PC-3 (cell line): ENCODE data around the gene PIGX. TPM values are rescaled to one million over a fixed set of nuclear protein-coding genes. Genes with fewer than 3 reads are reported as not detected.

ENCODE experiments used
- ATAC-seq: fragments of 200-7000 bp; cut with Tn5 transposase; 2 replicates; pipeline ENCODE4 v1.9.1; 2020; ENCODE audit warnings: mild to moderate bottlenecking, moderate library complexity
- BruUV-seq: library from RNA; stranded (reverse); fragments of 400-500 nt; replicated peaks from 2 replicates; lab custom pipeline; 2021; lab: Mats Ljungman, UMichigan
- CTCF ChIA-PET: fragments of 300-600 bp; sonication (Branson Sonifier 250); formaldehyde crosslinking; loops from one replicate; lab custom pipeline; 2022; ENCODE audit warnings: antibody characterized with exemption; lab: Charles Lee
- POLR2A ChIA-PET: fragments of 300-600 bp; sonication (Branson Sonifier 250); formaldehyde crosslinking; loops from one replicate; lab custom pipeline; 2022; ENCODE audit warnings: antibody characterized with exemption; ENCODE audit not compliant: unreplicated experiment; lab: Charles Lee
- DNase-seq: peaks from one replicate; pipeline ENCODE4 v3.0.0-alpha.2; 2015
- H2AFZ ChIP-seq: fragments of 300-600 bp; sonication (generic); 2 replicates; pipeline ENCODE4 v1.6.0; 2016; ENCODE audit warnings: antibody characterized with exemption, low read length
- H3F3A ChIP-seq: fragments of 300-600 bp; sonication (generic); one replicate; pipeline ENCODE4 v1.6.0; 2017; ENCODE audit warnings: antibody characterized with exemption, low read length, control low read depth, mild to moderate bottlenecking; ENCODE audit not compliant: unreplicated experiment
- H3K27ac ChIP-seq: fragments of 300-600 bp; sonication (generic); 2 replicates; pipeline ENCODE4 v1.5.1; 2016; ENCODE audit warnings: mild to moderate bottlenecking, low read length
- H3K27me3 ChIP-seq: fragments of 300-600 bp; sonication (generic); 2 replicates; pipeline ENCODE4 v1.6.1; 2016; ENCODE audit warnings: low read length, mixed read lengths
- H3K36me3 ChIP-seq: fragments of 300-600 bp; sonication (generic); 2 replicates; pipeline ENCODE4 v1.6.1; 2016; ENCODE audit warnings: low read depth, mixed run types, low read length, mixed read lengths
- H3K4me1 ChIP-seq: fragments of 300-600 bp; sonication (generic); 2 replicates; pipeline ENCODE4 v1.5.1; 2016; ENCODE audit warnings: low read length; ENCODE audit not compliant: insufficient read depth
- H3K4me2 ChIP-seq: fragments of 300-600 bp; sonication (generic); 2 replicates; pipeline ENCODE4 v1.6.0; 2016; ENCODE audit warnings: low read length
- H3K4me3 ChIP-seq: fragments of 300-600 bp; sonication (generic); 2 replicates; pipeline ENCODE4 v1.5.1; 2016; ENCODE audit warnings: mild to moderate bottlenecking, low read length, mixed read lengths
- H3K79me2 ChIP-seq: fragments of 300-600 bp; sonication (generic); 2 replicates; pipeline ENCODE4 v1.6.1; 2017; ENCODE audit warnings: low read length, mixed read lengths
- H3K9ac ChIP-seq: fragments of 300-600 bp; sonication (generic); 2 replicates; pipeline ENCODE4 v1.6.0; 2016; ENCODE audit warnings: mild to moderate bottlenecking, low read length
- H3K9me2 ChIP-seq: fragments of 300-600 bp; sonication (generic); replicated peaks from 2 replicates; pipeline ENCODE4 v1.6.1; 2016; ENCODE audit warnings: mixed run types, low read length, mixed read lengths
- H3K9me3 ChIP-seq: fragments of 300-600 bp; sonication (generic); 2 replicates; pipeline ENCODE4 v1.6.1; 2016; ENCODE audit warnings: low read length, mixed read lengths
- H4K20me1 ChIP-seq: fragments of 300-600 bp; sonication (generic); 2 replicates; pipeline ENCODE4 v1.6.1; 2016; ENCODE audit warnings: low read length, mixed read lengths
- EZH2 ChIP-seq: fragments of 300-600 bp; sonication (generic); IDR thresholded peaks from one replicate; pipeline ENCODE4 v1.6.1; 2017; ENCODE audit warnings: antibody characterized with exemption, mild to moderate bottlenecking, low read length; ENCODE audit not compliant: unreplicated experiment
- EZH2phosphoT487 ChIP-seq: fragments of 300-600 bp; sonication (generic); IDR thresholded peaks from 2 replicates; pipeline ENCODE4 v1.6.1; 2018; ENCODE audit warnings: mild to moderate bottlenecking, antibody characterized with exemption, low read length, borderline replicate concordance
- intact Hi-C: fragments of 100-400 bp; cut with micrococcal nuclease; formaldehyde crosslinking; loops from 2 replicates; pipeline ENCODE4 v1.9.0; 2023
- total RNA-seq: library from RNA; depleted of rRNA; stranded (reverse); fragments of >200 nt; gene quantifications from 2 replicates; pipeline ENCODE4 v1.2.3, GENCODE V29; 2014
- TF ChIP-seq, protein P1 (sequence below): fragments of 300-600 bp; sonication (generic); conservative IDR thresholded peaks from 2 replicates; pipeline ENCODE4 v1.5.1; 2017; ENCODE audit warnings: antibody characterized with exemption, low read depth, mild to moderate bottlenecking, low read length

The PIGX gene
- total RNA-seq, 1 experiment from 2014 or later, result 22.5 TPM

DNA sequence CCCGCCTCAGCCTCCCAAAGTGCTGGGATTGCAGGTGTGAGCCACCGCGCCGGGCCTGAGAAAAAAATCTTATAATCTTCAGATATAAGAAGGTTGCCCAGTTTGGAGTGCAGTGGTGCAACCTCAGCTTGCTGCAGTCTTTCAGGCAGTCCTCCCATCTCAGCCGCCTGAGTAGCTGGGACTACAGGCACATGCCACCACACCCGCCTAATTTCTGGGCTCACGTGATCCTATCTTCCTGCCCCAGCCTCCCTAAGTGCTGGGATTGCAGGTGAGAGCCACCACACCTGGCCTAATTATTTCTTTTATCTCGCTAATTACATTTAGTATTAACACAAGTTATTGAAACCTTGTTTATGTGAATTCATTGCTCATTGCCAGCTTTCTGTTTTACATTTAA lies 41.0 kb downstream of the PIGX start:
- no peak overlapping the region for H3K27ac ChIP-seq
- H3K9ac ChIP-seq, result no peak overlapping the region
- H4K20me1 ChIP-seq, result peaks cover 13% of the 10 kb centered on the region; the same call in 1 of the 2 replicates
- DNase-seq (no peak), ATAC-seq (no peak)
- intact Hi-C loops, result no loop called here
- TF ChIP-seq EZH2phosphoT487, result no peak
- TF ChIP-seq, protein P1, sequence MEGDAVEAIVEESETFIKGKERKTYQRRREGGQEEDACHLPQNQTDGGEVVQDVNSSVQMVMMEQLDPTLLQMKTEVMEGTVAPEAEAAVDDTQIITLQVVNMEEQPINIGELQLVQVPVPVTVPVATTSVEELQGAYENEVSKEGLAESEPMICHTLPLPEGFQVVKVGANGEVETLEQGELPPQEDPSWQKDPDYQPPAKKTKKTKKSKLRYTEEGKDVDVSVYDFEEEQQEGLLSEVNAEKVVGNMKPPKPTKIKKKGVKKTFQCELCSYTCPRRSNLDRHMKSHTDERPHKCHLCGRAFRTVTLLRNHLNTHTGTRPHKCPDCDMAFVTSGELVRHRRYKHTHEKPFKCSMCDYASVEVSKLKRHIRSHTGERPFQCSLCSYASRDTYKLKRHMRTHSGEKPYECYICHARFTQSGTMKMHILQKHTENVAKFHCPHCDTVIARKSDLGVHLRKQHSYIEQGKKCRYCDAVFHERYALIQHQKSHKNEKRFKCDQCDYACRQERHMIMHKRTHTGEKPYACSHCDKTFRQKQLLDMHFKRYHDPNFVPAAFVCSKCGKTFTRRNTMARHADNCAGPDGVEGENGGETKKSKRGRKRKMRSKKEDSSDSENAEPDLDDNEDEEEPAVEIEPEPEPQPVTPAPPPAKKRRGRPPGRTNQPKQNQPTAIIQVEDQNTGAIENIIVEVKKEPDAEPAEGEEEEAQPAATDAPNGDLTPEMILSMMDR, result no peak
- TF ChIP-seq EZH2, result no peak
- no peaks in the 10 kb centered on the region for H3F3A ChIP-seq
- ChIA-PET POLR2A (no interaction called here), CTCF (no interaction called here)
- no peak overlapping the region for H2AFZ ChIP-seq
- peaks cover 50% of the 10 kb centered on the region for H3K36me3 ChIP-seq
- H3K4me1 ChIP-seq, result no peaks in the 10 kb centered on the region; the same call in 1 of the 2 replicates
- no peak overlapping the region for H3K4me3 ChIP-seq
- H3K4me2 ChIP-seq, result no peak overlapping the region
- H3K9me3 ChIP-seq, result no peaks in the 10 kb centered on the region; the same call in 1 of the 2 replicates
- H3K27me3 ChIP-seq, result no peaks in the 10 kb centered on the region
- no peaks in the 10 kb centered on the region for H3K9me2 ChIP-seq
- BruUV-seq, result no TSS peak
- H3K79me2 ChIP-seq, result peaks cover 86% of the 10 kb centered on the region

DNA sequence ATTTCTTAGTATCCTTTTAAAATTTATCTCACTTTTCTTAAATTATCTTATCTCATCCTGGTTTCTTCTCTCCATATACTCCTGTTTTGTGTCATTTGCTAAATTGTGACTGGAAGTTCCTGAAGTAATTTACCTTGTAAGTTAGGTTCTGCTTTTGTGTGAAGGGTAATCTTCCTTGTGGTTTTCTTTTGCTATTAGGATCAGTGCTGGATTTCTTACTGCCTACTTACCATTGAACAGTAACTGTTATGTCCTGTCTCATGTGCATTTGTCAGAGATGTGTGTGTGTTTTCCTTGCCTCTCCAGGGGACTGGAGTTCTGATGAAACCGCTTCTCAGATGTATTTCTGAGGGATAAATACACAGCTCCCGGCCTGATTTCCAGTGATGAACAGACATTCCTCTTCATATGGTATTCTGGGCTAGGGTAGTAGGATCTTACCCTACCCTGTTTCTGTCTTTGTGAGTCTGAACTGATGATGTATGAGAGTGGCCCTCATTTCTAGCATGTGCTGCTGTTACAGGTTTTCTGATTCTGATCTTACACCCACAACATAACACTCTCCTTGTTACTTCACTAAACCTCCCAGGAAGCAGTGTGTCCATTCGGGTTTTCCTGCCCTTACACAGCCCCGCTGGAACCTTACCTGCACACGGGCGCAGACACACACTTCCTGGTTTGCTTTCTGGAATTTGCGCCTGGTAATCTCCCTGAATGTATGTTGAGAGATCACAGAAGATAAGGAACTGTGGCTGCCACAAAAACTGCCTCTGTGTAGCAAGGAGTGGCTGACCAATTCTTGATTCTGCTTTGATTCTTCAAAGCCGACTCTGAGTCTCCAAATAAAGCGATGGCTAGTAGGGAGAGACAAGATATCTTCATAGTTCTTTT lies 42.2 kb downstream of the PIGX start:
- DNase-seq (no peak), ATAC-seq (no peak)
- H3K9me3 ChIP-seq, result no peaks in the 10 kb centered on the region; the same call in 1 of the 2 replicates
- intact Hi-C loops, result no loop called here
- BruUV-seq, result no TSS peak
- no peak overlapping the region for H3K27ac ChIP-seq
- H3K9me2 ChIP-seq, result no peaks in the 10 kb centered on the region
- TF ChIP-seq EZH2 (no peak), EZH2phosphoT487 (no peak)
- TF ChIP-seq, protein P1, result no peak
- no peak overlapping the region for H2AFZ ChIP-seq
- no peaks in the 10 kb centered on the region for H3K27me3 ChIP-seq
- no peak overlapping the region for H3K4me3 ChIP-seq
- no peaks in the 10 kb centered on the region; the same call in 1 of the 2 replicates for H3K4me1 ChIP-seq
- ChIA-PET CTCF (no interaction called here), POLR2A (no interaction called here)
- no peak overlapping the region for H3K9ac ChIP-seq
- peaks cover 40% of the 10 kb centered on the region for H3K36me3 ChIP-seq
- H3F3A ChIP-seq, result no peaks in the 10 kb centered on the region
- peaks cover 8% of the 10 kb centered on the region; the same call in 1 of the 2 replicates for H4K20me1 ChIP-seq
- H3K4me2 ChIP-seq, result no peak overlapping the region
- peaks cover 85% of the 10 kb centered on the region for H3K79me2 ChIP-seq

GRCh38 chr3:196756732-196757131 lies 44.6 kb downstream of the PIGX start:
- intact Hi-C loops, result no loop called here
- H3K79me2 ChIP-seq, result peaks cover 77% of the 10 kb centered on the region
- H3K4me1 ChIP-seq, result no peaks in the 10 kb centered on the region; the same call in 1 of the 2 replicates
- DNase-seq (no peak), ATAC-seq (no peak)
- H3K27me3 ChIP-seq, result no peaks in the 10 kb centered on the region
- 0 out of 2 replicates have a peak, but pooled peaks cover 4% of the 10 kb centered on the region for H4K20me1 ChIP-seq
- no peaks in the 10 kb centered on the region for H3K9me2 ChIP-seq
- H3K9me3 ChIP-seq, result no peaks in the 10 kb centered on the region; the same call in 1 of the 2 replicates
- ChIA-PET CTCF (no interaction called here), POLR2A (no interaction called here)
- H3K36me3 ChIP-seq, result peaks cover 32% of the 10 kb centered on the region
- no peak overlapping the region for H2AFZ ChIP-seq
- no peak overlapping the region for H3K9ac ChIP-seq
- H3F3A ChIP-seq, result no peaks in the 10 kb centered on the region
- TF ChIP-seq, protein P1, result no peak
- TF ChIP-seq EZH2phosphoT487, result no peak
- no peak for TF ChIP-seq EZH2
- no TSS peak for BruUV-seq
- H3K27ac ChIP-seq, result no peak overlapping the region
- no peak overlapping the region for H3K4me2 ChIP-seq
- H3K4me3 ChIP-seq, result no peak overlapping the region
